GM19455 (cell line): ENCODE data around the gene IGSF9B.

ENCODE experiments used
- ATAC-seq: cut with Tn5 transposase; IDR thresholded peaks from one replicate; pipeline ENCODE4 v1.9.1; 2021; ENCODE audit not compliant: unreplicated experiment

IGSF9B gene

GRCh38 chr11:133886029-133886428, 70.7 kb downstream of the IGSF9B start:
- no peak for ATAC-seq

DNA sequence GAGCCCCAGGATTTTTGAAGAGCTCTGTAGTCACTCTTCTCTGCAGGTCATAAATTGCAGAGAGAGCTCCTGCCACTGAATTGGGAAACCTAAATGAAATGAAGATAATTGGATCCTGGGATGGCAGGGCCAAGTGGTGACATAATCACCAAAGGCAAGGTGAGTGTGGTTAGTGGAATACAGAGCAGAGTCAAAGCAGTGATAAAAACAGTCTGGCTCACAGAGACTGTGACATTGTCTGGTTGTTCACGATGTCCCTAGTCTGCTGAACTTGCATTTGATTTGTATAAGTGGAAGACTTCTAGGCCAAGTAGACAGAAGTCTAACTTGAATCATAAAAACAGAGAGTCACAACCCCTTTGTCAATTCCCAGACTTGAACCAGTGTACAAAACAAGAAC, 84.6 kb downstream of the IGSF9B start:
- ATAC-seq = no peak

- no peak for ATAC-seq
Measured at GRCh38 chr11:133867456-133867855, 89.3 kb downstream of the IGSF9B start.

GRCh38 chr11:133865466-133865865, 91.3 kb downstream of the IGSF9B start:
- ATAC-seq = no peak

DNA sequence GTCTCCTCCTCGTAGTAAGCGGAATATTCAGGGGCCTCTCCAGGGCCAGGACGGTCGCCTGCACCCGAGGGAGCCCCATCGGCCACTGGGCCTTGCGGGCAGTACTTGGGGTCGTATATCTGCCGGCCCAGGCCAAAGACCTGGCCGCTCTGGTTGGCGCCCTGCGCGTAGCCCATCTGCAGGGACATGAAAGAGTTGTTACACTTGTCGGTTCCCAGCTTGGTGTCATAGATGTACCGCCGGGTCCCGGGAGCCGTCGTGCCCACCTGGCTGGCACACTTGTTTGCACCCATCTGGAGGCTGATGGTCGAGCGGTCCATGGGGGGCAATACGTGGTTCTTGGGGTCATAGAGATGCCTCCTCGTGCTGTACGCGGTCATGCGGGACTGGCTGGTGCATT, 92.0 kb downstream of the IGSF9B start:
- ATAC-seq = no peak

DNA sequence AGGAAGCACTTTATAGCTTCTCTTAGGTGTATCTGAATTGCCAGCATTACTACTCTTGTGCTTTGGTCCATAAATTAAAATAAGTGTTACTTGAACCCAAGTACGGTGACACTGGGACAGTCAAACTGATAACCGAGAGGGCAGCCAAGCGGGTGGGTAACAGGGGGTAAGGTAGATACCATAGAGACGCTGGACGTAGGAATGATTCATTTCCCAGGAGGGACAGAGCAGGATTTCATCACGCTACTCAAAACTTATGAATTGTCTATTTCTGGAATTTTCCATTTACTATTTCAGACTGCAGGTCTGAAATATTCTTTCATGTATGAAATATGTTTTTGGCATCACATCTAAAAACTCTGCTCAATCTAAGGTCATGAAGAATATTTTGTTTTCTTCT, 96.6 kb downstream of the IGSF9B start:
- no peak for ATAC-seq
